ENCODE results near the gene LAMA3. TPM values are rescaled to one million over a fixed set of nuclear protein-coding genes. Genes with fewer than 3 reads are reported as not detected.

Gene LAMA3
- polyA plus RNA-seq, 1 of the 3 experiments (the other 2 are of a cell fraction), result 3.5 TPM

DNA sequence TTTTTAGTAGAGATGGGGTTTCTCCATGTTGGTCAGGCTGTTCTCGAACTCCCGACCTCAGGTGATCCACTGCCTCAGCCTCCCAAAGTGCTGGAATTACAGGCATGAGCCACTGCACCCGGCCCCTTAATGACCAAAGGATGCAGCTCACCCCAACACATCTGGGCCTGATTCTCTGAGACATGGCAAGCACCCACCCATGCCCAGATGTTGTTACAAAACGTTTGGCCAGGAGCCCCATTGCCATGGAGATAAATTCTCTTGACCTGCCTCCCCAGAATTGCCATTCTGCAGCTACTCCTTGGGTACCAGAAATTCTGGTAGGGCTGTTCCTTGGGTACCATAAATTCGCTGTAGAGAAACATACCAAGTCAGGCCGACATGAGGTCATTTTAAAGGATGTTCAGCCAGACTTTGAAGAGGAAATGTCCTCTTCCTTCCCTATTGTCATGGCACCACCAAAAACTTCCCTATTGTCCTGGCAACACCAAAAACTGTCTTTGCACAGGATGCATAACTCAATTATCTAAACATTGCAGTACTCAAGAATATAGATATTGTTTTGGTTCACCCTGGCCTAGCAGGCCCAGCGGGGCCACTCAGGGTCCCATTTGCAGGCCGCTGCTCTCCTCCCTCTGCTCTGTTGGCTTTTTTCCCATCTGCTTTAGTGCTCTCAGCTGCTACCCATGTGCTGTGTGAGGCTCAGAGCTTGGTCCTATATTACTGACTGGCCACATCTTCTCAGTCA, 164.4 kb downstream of the LAMA3 start:
- ChIA-PET POLR2A (no interaction called here), CTCF (no interaction called here)
- TF ChIP-seq RXRA (IDR thresholded peaks at IDR 0.05; ENCODE audit: borderline replicate concordance, low read depth) (no peak), TAF1 (IDR thresholded peaks at IDR 0.05; ENCODE audit: borderline replicate concordance, low read depth, low read length) (no peak), SIN3A (IDR thresholded peaks at IDR 0.05; ENCODE audit: borderline replicate concordance, low read depth, low read length) (no peak), EZH2phosphoT487 (IDR thresholded peaks at IDR 0.05; ENCODE audit: borderline replicate concordance, low read depth) (no peak)

GRCh38 chr18:23855721-23856120, 166.5 kb downstream of the LAMA3 start:
- Histone ChIP-seq H3F3A (replicated peaks; ENCODE audit: insufficient read depth) (peaks cover under 1% of the 10 kb centered on the region), H3K9me2 (no peaks in the 10 kb centered on the region), H3K4me1 (ENCODE audit: control insufficient read depth in 1 of 2, insufficient read depth in 2 of 2, low read depth in 1 of 2, low read length in 1 of 2) (peaks cover 0 to 16% of the 10 kb centered on the region in 2 experiments; a peak in 1 of 4 replicates), H3K36me3 (replicated peaks in 1 of 2; ENCODE audit: control insufficient read depth in 1 of 2, insufficient read depth in 2 of 2, low read length in 1 of 2) (no peaks in the 10 kb centered on the region), H3K9ac (no peak overlapping the region), H3K79me2 (ENCODE audit: insufficient read depth) (no peaks in the 10 kb centered on the region), H3K4me3 (ENCODE audit: low read depth in 2 of 2, low read length in 1 of 2) (no peak overlapping the region), H2AFZ (ENCODE audit: low read depth) (no peak overlapping the region), H4K20me1 (ENCODE audit: insufficient read depth) (no peaks in the 10 kb centered on the region), H3K27me3 (ENCODE audit: insufficient read depth) (no peaks in the 10 kb centered on the region), H3K4me2 (no peak overlapping the region), H3K9me3 (no peaks in the 10 kb centered on the region), H3K27ac (ENCODE audit: low read depth in 2 of 2, low read length in 1 of 2) (no peak overlapping the region)
- ChIA-PET POLR2A (no interaction called here), CTCF (no interaction called here)
- DNase-seq, result no peak
- 91% methylated on average over 5 of the region's 5 CpGs for WGBS (ENCODE audit: low lambda C conversion rate)
- TF ChIP-seq GABPA (IDR thresholded peaks at IDR 0.05; ENCODE audit: low read depth), result no peak

More for the DNA sequence above, 164.4 kb downstream of the LAMA3 start:
- Histone ChIP-seq H3K27ac (ENCODE audit: low read depth in 2 of 2, low read length in 1 of 2) (no peak overlapping the region), H3K4me3 (ENCODE audit: low read depth in 2 of 2, low read length in 1 of 2) (no peak overlapping the region), H3K9me2 (no peaks in the 10 kb centered on the region), H3K79me2 (ENCODE audit: insufficient read depth) (no peaks in the 10 kb centered on the region), H3F3A (replicated peaks; ENCODE audit: insufficient read depth) (peaks cover 3% of the 10 kb centered on the region), H3K4me1 (ENCODE audit: control insufficient read depth in 1 of 2, insufficient read depth in 2 of 2, low read depth in 1 of 2, low read length in 1 of 2) (peaks cover 0 to 12% of the 10 kb centered on the region in 2 experiments; a peak in 1 of 4 replicates), H2AFZ (ENCODE audit: low read depth) (no peak overlapping the region), H4K20me1 (ENCODE audit: insufficient read depth) (no peaks in the 10 kb centered on the region), H3K9ac (no peak overlapping the region), H3K9me3 (no peaks in the 10 kb centered on the region), H3K4me2 (no peak overlapping the region), H3K36me3 (replicated peaks in 1 of 2; ENCODE audit: control insufficient read depth in 1 of 2, insufficient read depth in 2 of 2, low read length in 1 of 2) (no peaks in the 10 kb centered on the region), H3K27me3 (ENCODE audit: insufficient read depth) (no peaks in the 10 kb centered on the region)
- 83% methylated on average over 8 of the region's 8 CpGs for WGBS (ENCODE audit: low lambda C conversion rate)
- DNase-seq, result no peak

DNA sequence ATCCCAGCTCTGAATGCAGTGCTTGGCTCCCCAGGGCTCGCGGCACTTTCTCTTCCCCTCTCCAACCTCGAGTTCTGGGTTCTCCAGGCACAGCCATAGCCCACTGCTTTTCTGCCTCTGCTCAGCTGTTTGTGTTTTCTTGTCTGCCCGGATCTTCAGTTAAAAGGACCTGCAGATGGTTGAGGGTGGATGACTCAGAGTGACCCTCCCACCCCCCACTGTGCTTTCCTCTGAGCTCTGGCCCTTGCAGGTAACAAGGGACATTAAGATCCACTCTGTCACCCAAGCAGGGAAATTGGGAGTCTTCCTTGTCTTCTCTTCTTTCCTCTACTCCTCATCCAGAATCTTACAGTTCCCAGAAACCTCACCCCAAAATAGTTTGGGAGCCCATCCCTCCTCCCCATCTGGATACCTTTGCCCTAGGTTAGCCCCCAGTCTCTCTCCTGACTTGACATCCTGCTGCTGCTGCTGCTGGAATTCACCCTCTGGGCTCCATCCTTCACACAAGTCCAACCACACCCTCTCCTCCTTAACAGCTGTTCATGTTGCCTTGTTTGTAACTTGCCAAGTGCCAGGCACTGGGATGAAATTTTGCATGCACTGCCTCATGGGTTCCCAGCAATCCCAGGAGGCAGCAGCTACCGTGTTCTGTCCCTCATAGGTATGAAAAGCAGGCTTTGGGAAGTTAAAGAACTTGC, 167.4 kb downstream of the LAMA3 start:
- 88% methylated on average over 5 of the region's 5 CpGs for WGBS (ENCODE audit: low lambda C conversion rate)
- TF ChIP-seq RAD21 (IDR thresholded peaks at IDR 0.05; ENCODE audit: low read length) (no peak), FOXM1 (IDR thresholded peaks at IDR 0.05; ENCODE audit: low read depth) (no peak), PBX3 (IDR thresholded peaks at IDR 0.05) (no peak), SMC3 (IDR thresholded peaks at IDR 0.05; ENCODE audit: low read depth, low read length) (no peak)
- TF ChIP-seq, protein P1, sequence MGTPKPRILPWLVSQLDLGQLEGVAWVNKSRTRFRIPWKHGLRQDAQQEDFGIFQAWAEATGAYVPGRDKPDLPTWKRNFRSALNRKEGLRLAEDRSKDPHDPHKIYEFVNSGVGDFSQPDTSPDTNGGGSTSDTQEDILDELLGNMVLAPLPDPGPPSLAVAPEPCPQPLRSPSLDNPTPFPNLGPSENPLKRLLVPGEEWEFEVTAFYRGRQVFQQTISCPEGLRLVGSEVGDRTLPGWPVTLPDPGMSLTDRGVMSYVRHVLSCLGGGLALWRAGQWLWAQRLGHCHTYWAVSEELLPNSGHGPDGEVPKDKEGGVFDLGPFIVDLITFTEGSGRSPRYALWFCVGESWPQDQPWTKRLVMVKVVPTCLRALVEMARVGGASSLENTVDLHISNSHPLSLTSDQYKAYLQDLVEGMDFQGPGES (IDR thresholded peaks at IDR 0.05; ENCODE audit: low read depth, low read length), result no peak
- TF ChIP-seq, protein P2, sequence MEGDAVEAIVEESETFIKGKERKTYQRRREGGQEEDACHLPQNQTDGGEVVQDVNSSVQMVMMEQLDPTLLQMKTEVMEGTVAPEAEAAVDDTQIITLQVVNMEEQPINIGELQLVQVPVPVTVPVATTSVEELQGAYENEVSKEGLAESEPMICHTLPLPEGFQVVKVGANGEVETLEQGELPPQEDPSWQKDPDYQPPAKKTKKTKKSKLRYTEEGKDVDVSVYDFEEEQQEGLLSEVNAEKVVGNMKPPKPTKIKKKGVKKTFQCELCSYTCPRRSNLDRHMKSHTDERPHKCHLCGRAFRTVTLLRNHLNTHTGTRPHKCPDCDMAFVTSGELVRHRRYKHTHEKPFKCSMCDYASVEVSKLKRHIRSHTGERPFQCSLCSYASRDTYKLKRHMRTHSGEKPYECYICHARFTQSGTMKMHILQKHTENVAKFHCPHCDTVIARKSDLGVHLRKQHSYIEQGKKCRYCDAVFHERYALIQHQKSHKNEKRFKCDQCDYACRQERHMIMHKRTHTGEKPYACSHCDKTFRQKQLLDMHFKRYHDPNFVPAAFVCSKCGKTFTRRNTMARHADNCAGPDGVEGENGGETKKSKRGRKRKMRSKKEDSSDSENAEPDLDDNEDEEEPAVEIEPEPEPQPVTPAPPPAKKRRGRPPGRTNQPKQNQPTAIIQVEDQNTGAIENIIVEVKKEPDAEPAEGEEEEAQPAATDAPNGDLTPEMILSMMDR (IDR thresholded peaks at IDR 0.05), result no peak

More for the DNA sequence above, 167.4 kb downstream of the LAMA3 start:
- H3F3A ChIP-seq (replicated peaks; ENCODE audit: insufficient read depth), result peaks cover 8% of the 10 kb centered on the region
- H3K9ac ChIP-seq, result no peak overlapping the region
- no peaks in the 10 kb centered on the region for H3K27me3 ChIP-seq (ENCODE audit: insufficient read depth)
- no peaks in the 10 kb centered on the region for H4K20me1 ChIP-seq (ENCODE audit: insufficient read depth)
- no peak overlapping the region for H3K4me2 ChIP-seq
- H3K36me3 ChIP-seq (replicated peaks in 1 of 2; ENCODE audit: control insufficient read depth in 1 of 2, insufficient read depth in 2 of 2, low read length in 1 of 2), result no peaks in the 10 kb centered on the region
- H3K9me3 ChIP-seq, result no peaks in the 10 kb centered on the region
- no peak overlapping the region for H3K27ac ChIP-seq (ENCODE audit: low read depth in 2 of 2, low read length in 1 of 2)
- ChIA-PET CTCF (interaction anchor here (1.0 kb wide), 1 partner anchor 62 kb away, joined by 3 read pairs; no protein-coding TSS in a partner anchor), POLR2A (no interaction called here)
- no peaks in the 10 kb centered on the region for H3K9me2 ChIP-seq
- H3K4me1 ChIP-seq (ENCODE audit: control insufficient read depth in 1 of 2, insufficient read depth in 2 of 2, low read depth in 1 of 2, low read length in 1 of 2), result peaks cover 2 to 25% of the 10 kb centered on the region in 2 experiments; a peak in 3 of 4 replicates
- no peaks in the 10 kb centered on the region for H3K79me2 ChIP-seq (ENCODE audit: insufficient read depth)
- DNase-seq, result no peak
- no peak overlapping the region for H2AFZ ChIP-seq (ENCODE audit: low read depth)
- H3K4me3 ChIP-seq (ENCODE audit: low read depth in 2 of 2, low read length in 1 of 2), result no peak overlapping the region

Measured in SK-N-SH (cell line).